Measurements from ENCODE around the gene FBLN1.

FBLN1 gene

GRCh38 chr22:45582236-45582954 is 79.7 kb downstream of the FBLN1 start:
- TF ChIP-seq CTCF (IDR thresholded peaks at IDR 0.05; ENCODE audit: low read depth, low read length): no peak
- DNase-seq (ENCODE audit: extremely low read depth, low read depth): no peak

- TF ChIP-seq CTCF (IDR thresholded peaks at IDR 0.05; ENCODE audit: low read depth, low read length): no peak
- DNase-seq (ENCODE audit: extremely low read depth, low read depth): no peak
Observed at GRCh38 chr22:45582955-45583320, 80.3 kb downstream of the FBLN1 start.

- no peak for TF ChIP-seq CTCF (IDR thresholded peaks at IDR 0.05; ENCODE audit: low read depth, low read length)
- DNase-seq (ENCODE audit: extremely low read depth, low read depth): no peak
Observed at GRCh38 chr22:45583504-45583903, 80.8 kb downstream of the FBLN1 start.

GRCh38 chr22:45584121-45584570 is 81.5 kb downstream of the FBLN1 start:
- TF ChIP-seq CTCF (IDR thresholded peaks at IDR 0.05; ENCODE audit: low read depth, low read length): no peak
- peak; percentile 52 for DNase-seq (ENCODE audit: extremely low read depth, low read depth)

- no peak for TF ChIP-seq CTCF (IDR thresholded peaks at IDR 0.05; ENCODE audit: low read depth, low read length)
- DNase-seq (ENCODE audit: extremely low read depth, low read depth): no peak
Observed at GRCh38 chr22:45584621-45585436, 82.1 kb downstream of the FBLN1 start.

GRCh38 chr22:45585437-45585755 is 82.7 kb downstream of the FBLN1 start:
- DNase-seq (ENCODE audit: extremely low read depth, low read depth): no peak
- TF ChIP-seq CTCF (IDR thresholded peaks at IDR 0.05; ENCODE audit: low read depth, low read length): no peak

GRCh38 chr22:45585946-45586540 is 83.4 kb downstream of the FBLN1 start:
- no peak for DNase-seq (ENCODE audit: extremely low read depth, low read depth)
- TF ChIP-seq CTCF (IDR thresholded peaks at IDR 0.05; ENCODE audit: low read depth, low read length): no peak
